Subcutaneous abdominal adipose tissue (tissue), 5 donors: ENCODE measurements around the gene LRCH3.

Experiments
- H3K27ac ChIP-seq: one replicate; pipeline ENCODE4 v1.7.0; 2013; ENCODE audit warnings: low read depth, mild to moderate bottlenecking, inconsistent platforms, low read length, moderate library complexity
- H3K27me3 ChIP-seq, 5 donors: one replicate each; pipeline ENCODE4 v1.7.0; 2013; ENCODE audit warnings: low read length in 5 of 5, inconsistent platforms in 1 of 5; ENCODE audit not compliant: control insufficient read depth in 5 of 5, insufficient read depth in 4 of 5
- H3K36me3 ChIP-seq, 5 donors: one replicate each; pipeline ENCODE4 v1.7.0; 2013; ENCODE audit warnings: low read length in 5 of 5; ENCODE audit not compliant: control insufficient read depth in 5 of 5, insufficient read depth in 5 of 5
- H3K4me1 ChIP-seq, 5 donors: one replicate each; pipeline ENCODE4 v1.7.0; 2013; ENCODE audit warnings: low read length in 5 of 5, mild to moderate bottlenecking in 3 of 5, moderate library complexity in 1 of 5; ENCODE audit not compliant: control insufficient read depth in 5 of 5, insufficient read depth in 5 of 5
- H3K4me3 ChIP-seq, 5 donors: one replicate each; pipeline ENCODE4 v1.7.0; 2013; ENCODE audit warnings: low read length in 5 of 5, low read depth in 1 of 5
- H3K9ac ChIP-seq, 5 donors: one replicate each; pipeline ENCODE4 v1.7.0; 2013; ENCODE audit warnings: low read length in 5 of 5, mild to moderate bottlenecking in 4 of 5, moderate library complexity in 3 of 5
- H3K9me3 ChIP-seq, 5 donors: one replicate each; pipeline ENCODE4 v1.7.0; 2013; ENCODE audit warnings: low read length in 5 of 5; ENCODE audit not compliant: control insufficient read depth in 5 of 5
- donor health status: healthy.
- donor health status: healthy.
- donor health status: healthy.
- donor health status: healthy.
- donor health status: healthy.

Gene LRCH3

GRCh38 chr3:197791113-197791891, at the start of gene LRCH3:
LRCH3 (plus strand) TSS chr3:197791254; CDS start chr3:197791279, 25 bp downstream.
- no peaks in the 10 kb centered on the region for H3K9me3 ChIP-seq
- H3K36me3 ChIP-seq: peaks cover 0 to 2% (median 0%) of the 10 kb centered on the region in 5 donors
- H3K27me3 ChIP-seq: no peaks in the 10 kb centered on the region
- H3K27ac ChIP-seq: peak within 1 kb of the TSS; percentile 91
- peak within 1 kb of the TSS; percentile 90 to 98 (median 95) for H3K9ac ChIP-seq
- H3K4me3 ChIP-seq: peak within 1 kb of the TSS; percentile 76 to 97 (median 90)
- peaks cover 0 to 28% (median 21%) of the 10 kb centered on the region in 5 donors for H3K4me1 ChIP-seq

DNA sequence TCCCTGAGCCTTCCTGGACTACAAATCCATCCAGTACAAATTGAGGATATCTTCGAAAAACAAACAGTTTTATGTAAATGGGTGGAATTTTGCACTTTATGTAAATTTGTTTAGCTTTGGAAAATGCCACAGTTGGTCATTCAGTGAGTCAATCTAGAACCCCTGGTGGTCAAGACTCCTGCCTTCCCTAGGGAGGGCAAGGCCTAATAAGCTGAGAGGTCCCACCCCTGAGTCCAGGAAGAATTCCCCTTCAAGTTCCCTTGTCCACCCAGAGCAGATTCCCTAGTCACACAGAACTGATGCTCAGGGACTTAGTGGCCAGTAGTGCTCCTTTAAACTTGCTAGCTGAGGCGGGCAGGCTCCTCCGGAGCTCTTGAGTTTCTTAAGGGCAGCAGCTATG, 48.3 kb upstream of the LRCH3 start:
- Histone ChIP-seq H3K9ac (no peak overlapping the region), H3K27ac (no peak overlapping the region), H3K27me3 (no peaks in the 10 kb centered on the region), H3K4me3 (no peak overlapping the region), H3K9me3 (no peaks in the 10 kb centered on the region), H3K36me3 (no peaks in the 10 kb centered on the region), H3K4me1 (peaks cover 0 to 9% (median 7%) of the 10 kb centered on the region in 5 donors)

DNA sequence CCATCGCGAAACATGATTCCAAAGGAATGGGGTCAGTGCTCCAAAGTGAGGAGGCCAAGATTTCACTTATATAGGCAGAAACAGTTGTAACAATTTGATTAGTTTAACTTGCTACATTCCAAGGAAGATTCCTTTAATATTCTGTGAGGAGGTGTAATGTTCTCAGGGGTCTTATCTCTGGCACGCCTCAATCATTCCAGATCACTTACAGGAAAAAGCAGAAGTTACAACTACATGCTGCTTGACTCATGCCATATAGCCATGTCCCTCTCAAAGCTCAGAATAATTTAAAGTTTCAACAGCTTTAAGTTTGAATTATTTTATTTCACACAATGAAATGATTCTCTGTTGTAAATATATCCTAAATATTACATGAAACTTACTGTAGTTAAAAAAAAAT, 44.8 kb upstream of the LRCH3 start:
- Histone ChIP-seq H3K27me3 (no peaks in the 10 kb centered on the region), H3K9me3 (no peaks in the 10 kb centered on the region), H3K27ac (no peak overlapping the region), H3K36me3 (no peaks in the 10 kb centered on the region), H3K4me1 (peaks cover 4 to 29% (median 22%) of the 10 kb centered on the region in 5 donors), H3K4me3 (no peak overlapping the region), H3K9ac (no peak overlapping the region)

DNA sequence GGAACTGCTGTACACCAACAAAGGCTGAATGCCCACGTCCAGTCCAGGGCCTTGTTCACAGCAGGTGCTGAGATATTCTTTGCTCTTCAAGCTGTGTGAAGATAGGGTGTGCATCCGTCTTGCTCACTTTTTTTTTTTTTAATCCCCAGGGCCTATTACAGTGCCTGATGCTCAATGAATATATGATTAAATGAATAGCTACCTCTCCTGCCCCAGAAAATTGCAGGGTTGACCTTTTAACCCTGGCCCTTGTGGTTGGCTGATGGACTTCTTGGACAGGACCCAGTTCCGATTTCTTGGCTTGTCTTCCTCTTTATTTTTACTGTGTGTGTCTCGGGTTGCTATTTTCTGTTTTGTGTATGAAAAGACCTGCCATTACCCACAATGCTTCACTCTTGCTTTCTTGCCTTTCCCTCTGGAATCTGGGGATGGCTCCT, 44.2 kb upstream of the LRCH3 start:
- Histone ChIP-seq H3K9ac (no peak overlapping the region), H3K27me3 (no peaks in the 10 kb centered on the region), H3K27ac (no peak overlapping the region), H3K4me3 (no peak overlapping the region), H3K36me3 (no peaks in the 10 kb centered on the region), H3K9me3 (no peaks in the 10 kb centered on the region), H3K4me1 (peaks cover 4 to 35% (median 28%) of the 10 kb centered on the region in 5 donors)

GRCh38 chr3:197748597-197749314, 42.3 kb upstream of the LRCH3 start:
- peak overlapping the region; percentile 81 to 92 (median 85) for H3K4me3 ChIP-seq
- no peak overlapping the region for H3K27ac ChIP-seq
- peaks cover 4 to 40% (median 32%) of the 10 kb centered on the region in 5 donors for H3K4me1 ChIP-seq
- H3K36me3 ChIP-seq: no peaks in the 10 kb centered on the region
- no peaks in the 10 kb centered on the region for H3K9me3 ChIP-seq
- H3K27me3 ChIP-seq: no peaks in the 10 kb centered on the region
- peak overlapping the region; percentile 43 to 95 (median 79) for H3K9ac ChIP-seq

GRCh38 chr3:197749315-197749600, 41.8 kb upstream of the LRCH3 start:
- H3K9me3 ChIP-seq: no peaks in the 10 kb centered on the region
- H3K4me3 ChIP-seq: peak overlapping the region; percentile 81 to 92 (median 85)
- H3K36me3 ChIP-seq: no peaks in the 10 kb centered on the region
- no peaks in the 10 kb centered on the region for H3K27me3 ChIP-seq
- peak overlapping the region; percentile 93 for H3K27ac ChIP-seq
- peak overlapping the region; percentile 43 to 95 (median 79) for H3K9ac ChIP-seq
- peaks cover 4 to 40% (median 32%) of the 10 kb centered on the region in 5 donors for H3K4me1 ChIP-seq

- H3K27me3 ChIP-seq: no peaks in the 10 kb centered on the region
- no peaks in the 10 kb centered on the region for H3K9me3 ChIP-seq
- H3K9ac ChIP-seq: peak within 1 kb of the TSS; percentile 82 to 95 (median 91)
- no peaks in the 10 kb centered on the region for H3K36me3 ChIP-seq
- H3K4me3 ChIP-seq: peak within 1 kb of the TSS; percentile 81 to 92 (median 86)
- H3K4me1 ChIP-seq: peaks cover 4 to 40% (median 32%) of the 10 kb centered on the region in 5 donors
- H3K27ac ChIP-seq: peak within 1 kb of the TSS; percentile 93
Observed at GRCh38 chr3:197749601-197750395, 41.3 kb upstream of the LRCH3 start, which contains the start of gene FYTTD1. FYTTD1 (plus strand) TSS chr3:197749883; CDS start chr3:197749972, 89 bp downstream.

GRCh38 chr3:197750396-197750831, 40.6 kb upstream of the LRCH3 start:
- Histone ChIP-seq H3K36me3 (no peaks in the 10 kb centered on the region), H3K4me3 (peak overlapping the region; percentile 79 to 92 (median 86)), H3K9ac (peak overlapping the region; percentile 82 to 95 (median 91)), H3K27ac (peak overlapping the region; percentile 93), H3K4me1 (peaks cover 4 to 40% (median 32%) of the 10 kb centered on the region in 5 donors), H3K27me3 (no peaks in the 10 kb centered on the region), H3K9me3 (no peaks in the 10 kb centered on the region)

GRCh38 chr3:197750858-197751737, 40.0 kb upstream of the LRCH3 start:
- Histone ChIP-seq H3K4me1 (peaks cover 4 to 40% (median 32%) of the 10 kb centered on the region in 5 donors), H3K9me3 (no peaks in the 10 kb centered on the region), H3K9ac (peak overlapping the region; percentile 82 to 95 (median 91)), H3K4me3 (peak overlapping the region; percentile 79 to 92 (median 86)), H3K27me3 (no peaks in the 10 kb centered on the region), H3K36me3 (no peaks in the 10 kb centered on the region), H3K27ac (peak overlapping the region; percentile 93)
